Hepatocyte (in vitro differentiated cells): ENCODE measurements around the gene CORO2B. TPM values are rescaled to one million over a fixed set of nuclear protein-coding genes. Genes with fewer than 3 reads are reported as not detected.

Experiments
- DNase-seq: peaks from one replicate; pipeline ENCODE4 v3.0.0-alpha.2; 2016; ENCODE audit warnings: low spot score
- H2AFZ ChIP-seq: fragments of 200-600 bp; sonication (generic); 2 replicates; pipeline ENCODE4 v1.6.0; 2016; ENCODE audit warnings: antibody characterized with exemption, mild to moderate bottlenecking
- H3K27ac ChIP-seq: fragments of 200-600 bp; sonication (generic); 2 replicates; pipeline ENCODE4 v1.5.1; 2016; ENCODE audit warnings: mild to moderate bottlenecking
- H3K27me3 ChIP-seq: fragments of 200-600 bp; sonication (generic); 2 replicates; pipeline ENCODE4 v1.6.1; 2016
- H3K36me3 ChIP-seq: fragments of 200-600 bp; sonication (generic); replicated peaks from 2 replicates; pipeline ENCODE4 v1.5.1; 2016; ENCODE audit warnings: low read depth; ENCODE audit not compliant: insufficient read depth
- H3K4me1 ChIP-seq: fragments of 200-600 bp; sonication (generic); 2 replicates; pipeline ENCODE4 v1.5.1; 2016; ENCODE audit warnings: mild to moderate bottlenecking, moderate library complexity; ENCODE audit not compliant: insufficient read depth
- H3K4me2 ChIP-seq: fragments of 200-600 bp; sonication (generic); 2 replicates; pipeline ENCODE4 v1.6.0; 2016
- H3K4me3 ChIP-seq: fragments of 200-600 bp; sonication (generic); 2 replicates; pipeline ENCODE4 v1.5.1; 2016; ENCODE audit warnings: mild to moderate bottlenecking
- H3K79me2 ChIP-seq: fragments of 200-600 bp; sonication (generic); 2 replicates; pipeline ENCODE4 v1.6.0; 2017; ENCODE audit warnings: mild to moderate bottlenecking
- H3K9me2 ChIP-seq: fragments of 200-600 bp; sonication (generic); replicated peaks from 2 replicates; pipeline ENCODE4 v1.6.0; 2017; ENCODE audit warnings: mild to moderate bottlenecking; ENCODE audit not compliant: insufficient read depth
- H3K9me3 ChIP-seq: fragments of 200-600 bp; sonication (generic); 2 replicates; pipeline ENCODE4 v1.5.1; 2016; ENCODE audit warnings: low read depth, mild to moderate bottlenecking
- H4K20me1 ChIP-seq: fragments of 200-600 bp; sonication (generic); 2 replicates; pipeline ENCODE4 v1.6.0; 2016; ENCODE audit warnings: mild to moderate bottlenecking; ENCODE audit not compliant: insufficient read depth, poor library complexity, severe bottlenecking
- EZH2 ChIP-seq: fragments of 200-600 bp; sonication (generic); IDR thresholded peaks from 2 replicates; pipeline ENCODE4 v1.6.1; 2016; ENCODE audit warnings: antibody characterized with exemption, mild to moderate bottlenecking, borderline replicate concordance
- EZH2phosphoT487 ChIP-seq: fragments of 200-600 bp; sonication (generic); IDR thresholded peaks from one replicate; pipeline ENCODE4 v1.6.1; 2018; ENCODE audit warnings: antibody characterized with exemption, mild to moderate bottlenecking, low read depth, moderate library complexity; ENCODE audit not compliant: unreplicated experiment, severe bottlenecking
- WGBS: methylation state at CpG from one replicate; pipeline ENCODE4 v1.1.6; 2016; ENCODE audit warnings: low lambda C conversion rate; ENCODE audit errors: missing lambda C conversion rate; 5-methylcytosine and 5-hydroxymethylcytosine counted together
- polyA plus RNA-seq: library from polyadenylated mRNA; unstranded; fragments of >200 nt; fragmentation: Nextera tagmentation; extraction: Ambion mirVana; gene quantifications from 2 replicates; pipeline ENCODE4 v1.2.1, GENCODE V29; 2016
- total RNA-seq: library from RNA; depleted of rRNA; stranded (reverse); fragments of >200 nt; gene quantifications from 2 replicates; pipeline ENCODE4 v1.2.3, GENCODE V29; 2014
- TF ChIP-seq, protein P1 (sequence below): fragments of 200-600 bp; sonication (generic); IDR thresholded peaks from 2 replicates; pipeline ENCODE4 v1.5.1; 2016; ENCODE audit warnings: antibody characterized with exemption, mild to moderate bottlenecking; ENCODE audit not compliant: poor library complexity

The CORO2B gene
- total and polyA plus RNA-seq, 2 experiments from 2014 or later, result 2.9 to 5.1 TPM

DNA sequence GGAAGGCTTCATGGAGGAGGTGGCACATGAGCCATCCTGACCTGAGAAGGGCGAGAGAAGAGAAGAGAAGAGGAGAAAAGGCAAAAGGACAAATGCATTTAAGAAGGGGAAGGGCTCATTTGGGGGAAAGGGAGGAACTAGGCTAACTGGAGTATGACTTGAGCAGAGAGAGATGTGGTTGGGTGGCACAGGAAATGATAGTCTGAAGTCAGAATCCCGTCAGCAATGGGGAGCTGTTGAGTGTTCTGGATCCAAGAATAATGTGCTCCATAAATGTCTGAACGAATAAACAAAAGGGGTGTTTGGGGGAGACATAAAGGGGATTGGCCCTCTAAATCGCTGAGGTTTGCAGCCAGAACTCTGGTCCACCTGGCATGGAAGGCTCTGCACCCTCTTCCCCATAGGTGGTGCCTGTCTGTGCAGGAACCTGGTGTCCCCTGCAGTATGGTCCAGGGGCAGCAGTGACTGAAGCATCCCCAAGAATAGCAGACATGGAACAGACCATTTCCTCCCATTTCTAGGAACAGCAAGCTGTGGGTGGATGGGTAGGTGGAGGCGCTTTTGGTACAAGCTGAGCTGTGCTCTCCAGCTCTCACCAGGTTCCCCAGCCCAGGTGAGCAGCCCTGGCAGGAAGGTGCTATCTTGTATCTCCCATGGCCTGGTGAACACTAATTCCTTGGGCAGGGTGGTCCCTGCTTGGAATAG lies 15.2 kb downstream of the CORO2B start:
- Histone ChIP-seq H3K9me2 (no peaks in the 10 kb centered on the region), H3K4me1 (peaks cover 11% of the 10 kb centered on the region), H3K4me3 (no peak overlapping the region), H3K79me2 (no peaks in the 10 kb centered on the region), H4K20me1 (no peaks in the 10 kb centered on the region), H3K9me3 (no peaks in the 10 kb centered on the region), H3K27me3 (no peaks in the 10 kb centered on the region), H3K36me3 (no peaks in the 10 kb centered on the region), H2AFZ (no peak overlapping the region), H3K27ac (no peak overlapping the region), H3K4me2 (no peak overlapping the region)
- DNase-seq, result no peak
- TF ChIP-seq EZH2phosphoT487 (no peak), EZH2 (no peak)
- TF ChIP-seq, protein P1, sequence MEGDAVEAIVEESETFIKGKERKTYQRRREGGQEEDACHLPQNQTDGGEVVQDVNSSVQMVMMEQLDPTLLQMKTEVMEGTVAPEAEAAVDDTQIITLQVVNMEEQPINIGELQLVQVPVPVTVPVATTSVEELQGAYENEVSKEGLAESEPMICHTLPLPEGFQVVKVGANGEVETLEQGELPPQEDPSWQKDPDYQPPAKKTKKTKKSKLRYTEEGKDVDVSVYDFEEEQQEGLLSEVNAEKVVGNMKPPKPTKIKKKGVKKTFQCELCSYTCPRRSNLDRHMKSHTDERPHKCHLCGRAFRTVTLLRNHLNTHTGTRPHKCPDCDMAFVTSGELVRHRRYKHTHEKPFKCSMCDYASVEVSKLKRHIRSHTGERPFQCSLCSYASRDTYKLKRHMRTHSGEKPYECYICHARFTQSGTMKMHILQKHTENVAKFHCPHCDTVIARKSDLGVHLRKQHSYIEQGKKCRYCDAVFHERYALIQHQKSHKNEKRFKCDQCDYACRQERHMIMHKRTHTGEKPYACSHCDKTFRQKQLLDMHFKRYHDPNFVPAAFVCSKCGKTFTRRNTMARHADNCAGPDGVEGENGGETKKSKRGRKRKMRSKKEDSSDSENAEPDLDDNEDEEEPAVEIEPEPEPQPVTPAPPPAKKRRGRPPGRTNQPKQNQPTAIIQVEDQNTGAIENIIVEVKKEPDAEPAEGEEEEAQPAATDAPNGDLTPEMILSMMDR, result no peak
- WGBS, result 85% methylated on average over 5 of the region's 5 CpGs

DNA sequence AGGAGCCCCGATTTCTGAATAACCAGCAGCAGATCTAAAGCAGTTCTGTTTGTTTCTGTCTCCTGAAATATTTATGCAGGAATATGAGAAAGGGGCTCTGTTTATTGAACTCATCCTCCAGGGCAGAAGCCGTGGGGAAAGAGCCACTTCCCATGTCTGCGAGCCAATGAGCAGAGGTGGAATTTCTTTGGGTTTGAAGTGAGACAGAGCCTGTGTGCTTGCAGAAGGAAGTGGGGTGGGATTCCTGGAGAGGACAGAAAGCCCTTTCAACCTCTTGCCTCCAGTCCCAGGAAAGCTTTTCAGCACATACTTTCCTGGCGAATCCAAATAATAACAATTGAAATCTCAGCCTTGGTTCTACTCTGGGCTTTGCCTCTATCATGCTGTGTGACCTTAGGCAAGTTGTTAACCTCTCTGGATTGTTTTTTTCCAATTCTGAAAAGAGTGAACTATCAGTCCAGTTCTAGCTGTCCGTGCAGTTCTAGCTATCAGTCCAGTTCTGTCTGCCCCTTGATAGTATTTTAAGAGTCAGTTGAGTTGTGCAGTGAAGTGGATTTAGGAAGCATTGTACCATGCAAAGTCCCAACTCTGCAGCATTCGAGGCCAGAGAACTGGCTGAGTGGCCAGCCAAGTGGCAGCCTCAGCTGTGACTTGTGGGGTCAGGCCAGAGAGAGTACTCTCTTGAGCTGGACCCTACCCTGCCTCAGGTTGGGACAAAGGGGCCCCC lies 15.9 kb downstream of the CORO2B start:
- WGBS, result 68% methylated on average over 6 of the region's 6 CpGs
- Histone ChIP-seq H4K20me1 (no peaks in the 10 kb centered on the region), H3K36me3 (no peaks in the 10 kb centered on the region), H3K27ac (no peak overlapping the region), H2AFZ (no peak overlapping the region), H3K9me3 (no peaks in the 10 kb centered on the region), H3K4me3 (no peak overlapping the region), H3K4me2 (no peak overlapping the region), H3K9me2 (no peaks in the 10 kb centered on the region), H3K27me3 (no peaks in the 10 kb centered on the region), H3K4me1 (peaks cover 13% of the 10 kb centered on the region), H3K79me2 (no peaks in the 10 kb centered on the region)
- DNase-seq, result no peak
- TF ChIP-seq EZH2 (no peak), EZH2phosphoT487 (no peak)
- TF ChIP-seq, protein P1, result no peak

DNA sequence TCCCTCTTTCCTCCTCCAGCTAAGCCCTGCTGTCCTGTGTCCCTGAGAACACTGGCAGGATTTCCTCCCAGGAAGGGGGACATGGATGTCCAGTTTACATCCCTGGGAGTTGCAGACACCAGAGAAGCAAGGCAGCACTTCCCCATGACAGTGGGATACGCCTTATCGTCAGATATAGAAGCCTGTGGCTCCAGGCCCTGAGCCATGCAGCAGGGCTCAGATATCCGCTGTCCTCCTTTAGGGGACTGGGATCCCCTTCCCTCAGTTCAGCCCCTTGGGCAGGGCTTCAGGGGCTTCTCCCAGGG lies 16.4 kb downstream of the CORO2B start:
- Histone ChIP-seq H2AFZ (no peak overlapping the region), H3K9me2 (no peaks in the 10 kb centered on the region), H4K20me1 (no peaks in the 10 kb centered on the region), H3K4me2 (no peak overlapping the region), H3K27ac (no peak overlapping the region), H3K4me1 (peaks cover 13% of the 10 kb centered on the region), H3K36me3 (no peaks in the 10 kb centered on the region), H3K4me3 (no peak overlapping the region), H3K9me3 (no peaks in the 10 kb centered on the region), H3K27me3 (no peaks in the 10 kb centered on the region), H3K79me2 (no peaks in the 10 kb centered on the region)
- TF ChIP-seq EZH2phosphoT487, result no peak
- DNase-seq, result no peak
- WGBS, result 94% methylated on average over 3 of the region's 3 CpGs

DNA sequence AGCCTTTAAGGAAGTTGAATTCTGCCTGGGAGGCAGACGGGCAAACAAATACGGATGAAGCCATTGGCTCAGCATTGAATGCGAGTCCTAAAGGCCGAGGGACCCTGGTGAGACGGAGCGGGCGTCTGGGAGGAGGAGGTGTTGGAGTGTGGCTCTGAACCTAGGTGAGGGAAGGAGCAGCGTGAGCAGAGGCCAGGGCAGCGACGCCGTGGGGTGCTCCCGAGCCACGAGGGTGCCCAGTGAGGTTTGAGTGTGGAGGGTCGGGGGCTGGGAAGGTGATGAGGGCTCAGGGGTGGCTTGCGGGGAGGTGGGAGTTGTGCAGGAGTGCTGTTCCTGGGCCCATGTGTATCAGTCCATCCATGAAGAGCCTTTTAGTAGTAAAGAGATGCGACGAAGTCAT lies 17.0 kb downstream of the CORO2B start:
- TF ChIP-seq, protein P1, result no peak
- TF ChIP-seq EZH2 (no peak), EZH2phosphoT487 (no peak)
- no peak overlapping the region for H3K4me2 ChIP-seq
- H2AFZ ChIP-seq, result no peak overlapping the region
- H3K4me1 ChIP-seq, result peaks cover 13% of the 10 kb centered on the region
- no peaks in the 10 kb centered on the region for H4K20me1 ChIP-seq
- H3K27me3 ChIP-seq, result no peaks in the 10 kb centered on the region
- no peak overlapping the region for H3K4me3 ChIP-seq
- DNase-seq, result no peak
- 90% methylated on average over 16 of the region's 17 CpGs for WGBS
- no peaks in the 10 kb centered on the region for H3K9me3 ChIP-seq
- H3K79me2 ChIP-seq, result no peaks in the 10 kb centered on the region
- no peaks in the 10 kb centered on the region for H3K9me2 ChIP-seq
- H3K36me3 ChIP-seq, result no peaks in the 10 kb centered on the region
- H3K27ac ChIP-seq, result no peak overlapping the region
